ENCODE measurements around the gene HMBS.
"Not testable (repeated sequence)": the region's sequence is repeated elsewhere in the genome, so short reads cannot be mapped to it uniquely, and the experiment has no call there.

- TF ChIP-seq CTCF (IDR thresholded peaks at IDR 0.05; ENCODE audit: insufficient read depth, low read length); REST (IDR thresholded peaks at IDR 0.05; ENCODE audit: insufficient replicate concordance, low read depth): not testable (repeated sequence)
Observed at GRCh38 chr11:119139276-119139675, 54.6 kb downstream of the HMBS start.

Data from HL-60 (cell line).